SIG-M5 (cell line): ENCODE measurements around the gene MEIS2.

ENCODE experiments used
- DNase-seq: peaks from one replicate; lab custom pipeline; 2025; lab: John Stamatoyannopoulos, UW

Gene MEIS2

GRCh38 chr15:36933255-36933990, 166.9 kb downstream of the MEIS2 start:
- no peak for DNase-seq

- DNase-seq, result no peak
Measured at GRCh38 chr15:36932070-36932469, 168.3 kb downstream of the MEIS2 start.

GRCh38 chr15:36931434-36931833, 168.9 kb downstream of the MEIS2 start:
- no peak for DNase-seq

- DNase-seq, result no peak
Measured at GRCh38 chr15:36926427-36926825, 173.9 kb downstream of the MEIS2 start.

GRCh38 chr15:36925653-36926426, 174.5 kb downstream of the MEIS2 start:
- DNase-seq, result no peak

- no peak for DNase-seq
Measured at GRCh38 chr15:36925049-36925448, 175.3 kb downstream of the MEIS2 start.

- DNase-seq, result no peak
Measured at GRCh38 chr15:36924034-36924433, 176.3 kb downstream of the MEIS2 start.

GRCh38 chr15:36921484-36922091, 178.8 kb downstream of the MEIS2 start:
- DNase-seq, result no peak

GRCh38 chr15:36917411-36918267, 182.7 kb downstream of the MEIS2 start:
- no peak for DNase-seq

GRCh38 chr15:36914960-36915808, 185.2 kb downstream of the MEIS2 start:
- DNase-seq, result no peak

- no peak for DNase-seq
Measured at GRCh38 chr15:36914466-36914865, 185.9 kb downstream of the MEIS2 start.

- no peak for DNase-seq
Measured at GRCh38 chr15:36912311-36912712, 188.0 kb downstream of the MEIS2 start.

GRCh38 chr15:36911322-36911944, 188.9 kb downstream of the MEIS2 start:
- DNase-seq, result no peak

GRCh38 chr15:36908991-36909390, 191.4 kb downstream of the MEIS2 start:
- no peak for DNase-seq

GRCh38 chr15:36907295-36907694, 193.1 kb downstream of the MEIS2 start:
- no peak for DNase-seq

GRCh38 chr15:36905908-36906307, 194.4 kb downstream of the MEIS2 start:
- no peak for DNase-seq

GRCh38 chr15:36904715-36905114, 195.6 kb downstream of the MEIS2 start:
- no peak for DNase-seq

GRCh38 chr15:36903922-36904556, 196.3 kb downstream of the MEIS2 start:
- DNase-seq, result no peak

- no peak for DNase-seq
Measured at GRCh38 chr15:36903195-36903594, 197.2 kb downstream of the MEIS2 start.

GRCh38 chr15:36901012-36901411, 199.3 kb downstream of the MEIS2 start:
- DNase-seq, result no peak
